Gastroesophageal sphincter (tissue), 3 donors: ENCODE results near the gene PMM1.
"Not testable (repeated sequence)": the region's sequence is repeated elsewhere in the genome, so short reads cannot be mapped to it uniquely, and the experiment has no call there.

Experiments used
- POLR2AphosphoS5 ChIP-seq: sonication (generic); formaldehyde crosslinking; IDR thresholded peaks from one replicate; pipeline ENCODE4 v1.6.1; 2017; ENCODE audit warnings: antibody characterized with exemption
- TF ChIP-seq, protein P1 (sequence below), 4 experiments: fragments of 200-600 bp in 2 of 4; fragments of 450-650 bp in 2 of 4; sonication (generic) in 1 of 4; IDR thresholded peaks; one replicate each; pipeline ENCODE4 v1.5.1; 2017 to 2019; ENCODE audit warnings: antibody characterized with exemption in 4 of 4, mild to moderate bottlenecking in 2 of 4, moderate library complexity in 2 of 4

DNA sequence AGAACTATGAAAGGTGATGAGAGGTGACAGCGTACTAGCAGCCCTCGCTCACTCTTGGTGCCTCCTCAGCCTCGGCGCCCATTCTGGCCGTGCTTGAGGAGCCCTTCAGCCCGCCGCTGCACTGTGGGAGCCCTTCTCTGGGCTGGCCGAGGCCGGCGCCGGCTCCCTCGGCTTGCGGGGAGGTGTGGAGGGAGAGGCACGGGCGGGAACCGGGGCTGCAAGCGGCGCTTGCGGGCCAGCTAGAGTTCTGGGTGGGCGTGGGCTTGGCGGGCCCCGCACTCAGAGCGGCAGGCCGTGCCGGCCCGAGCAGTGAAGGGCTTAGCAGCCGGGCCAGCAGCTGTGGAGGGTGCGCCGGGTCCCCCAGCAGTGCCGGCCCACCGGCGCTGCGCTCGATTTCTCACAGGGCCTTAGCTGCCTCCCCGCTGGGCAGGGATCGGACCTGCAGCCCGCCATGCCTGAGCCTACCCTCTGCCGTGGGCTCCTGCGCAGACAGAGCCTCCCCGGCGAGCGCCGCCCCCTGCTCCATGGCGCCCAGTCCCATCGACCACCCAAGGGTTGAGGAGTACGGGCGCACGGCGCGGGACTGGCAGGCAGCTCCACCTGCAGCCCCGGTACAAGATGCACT is 3.8 kb upstream of the PMM1 start:
- TF ChIP-seq, protein P1, sequence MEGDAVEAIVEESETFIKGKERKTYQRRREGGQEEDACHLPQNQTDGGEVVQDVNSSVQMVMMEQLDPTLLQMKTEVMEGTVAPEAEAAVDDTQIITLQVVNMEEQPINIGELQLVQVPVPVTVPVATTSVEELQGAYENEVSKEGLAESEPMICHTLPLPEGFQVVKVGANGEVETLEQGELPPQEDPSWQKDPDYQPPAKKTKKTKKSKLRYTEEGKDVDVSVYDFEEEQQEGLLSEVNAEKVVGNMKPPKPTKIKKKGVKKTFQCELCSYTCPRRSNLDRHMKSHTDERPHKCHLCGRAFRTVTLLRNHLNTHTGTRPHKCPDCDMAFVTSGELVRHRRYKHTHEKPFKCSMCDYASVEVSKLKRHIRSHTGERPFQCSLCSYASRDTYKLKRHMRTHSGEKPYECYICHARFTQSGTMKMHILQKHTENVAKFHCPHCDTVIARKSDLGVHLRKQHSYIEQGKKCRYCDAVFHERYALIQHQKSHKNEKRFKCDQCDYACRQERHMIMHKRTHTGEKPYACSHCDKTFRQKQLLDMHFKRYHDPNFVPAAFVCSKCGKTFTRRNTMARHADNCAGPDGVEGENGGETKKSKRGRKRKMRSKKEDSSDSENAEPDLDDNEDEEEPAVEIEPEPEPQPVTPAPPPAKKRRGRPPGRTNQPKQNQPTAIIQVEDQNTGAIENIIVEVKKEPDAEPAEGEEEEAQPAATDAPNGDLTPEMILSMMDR (IDR thresholded peaks at IDR 0.05): not testable (repeated sequence)
- not testable (repeated sequence) for TF ChIP-seq POLR2AphosphoS5
